ENCODE results near the gene CXCR3.

DNA sequence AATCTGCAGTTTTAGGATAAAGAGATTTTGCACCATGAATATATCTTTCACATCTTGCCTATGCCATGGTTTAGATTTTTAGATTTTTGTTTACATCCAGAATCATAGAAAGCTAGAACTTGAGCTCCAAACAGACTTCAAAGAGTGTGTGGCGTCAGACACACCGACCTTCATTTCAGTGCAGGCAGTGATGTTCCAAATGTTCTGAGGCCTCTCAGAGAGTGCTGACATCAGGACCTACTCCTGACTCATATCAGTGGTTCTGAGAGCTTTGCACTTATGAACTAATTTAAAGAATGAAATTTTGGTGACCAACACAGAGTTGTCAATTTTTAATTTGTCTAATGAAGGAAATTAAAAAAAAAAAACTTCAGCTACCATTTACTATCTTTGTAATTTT is 18.3 kb downstream of the CXCR3 start:
- TF ChIP-seq CTCF (IDR thresholded peaks at IDR 0.05; ENCODE audit: low read depth, low read length) (no peak), EZH2phosphoT487 (IDR thresholded peaks at IDR 0.05; ENCODE audit: low read depth) (no peak)

Measured in OCI-LY3 (cell line).